Epithelial cell of prostate (primary cell): ENCODE measurements around the gene ITGB3BP.
A peak's percentile ranks its signal among the peaks of the same experiment; 100 is the strongest.
"Not testable (repeated sequence)": the region's sequence is repeated elsewhere in the genome, so short reads cannot be mapped to it uniquely, and the experiment has no call there.

ENCODE experiments used
- DNase-seq: peaks from one replicate; pipeline ENCODE4 v3.0.0-alpha.2; 2011; ENCODE audit warnings: low read depth, low spot score
- H3K27ac ChIP-seq: fragments of 450-650 bp; 2 replicates; pipeline ENCODE4 v1.5.1; 2017; ENCODE audit warnings: mild to moderate bottlenecking

Gene ITGB3BP

DNA sequence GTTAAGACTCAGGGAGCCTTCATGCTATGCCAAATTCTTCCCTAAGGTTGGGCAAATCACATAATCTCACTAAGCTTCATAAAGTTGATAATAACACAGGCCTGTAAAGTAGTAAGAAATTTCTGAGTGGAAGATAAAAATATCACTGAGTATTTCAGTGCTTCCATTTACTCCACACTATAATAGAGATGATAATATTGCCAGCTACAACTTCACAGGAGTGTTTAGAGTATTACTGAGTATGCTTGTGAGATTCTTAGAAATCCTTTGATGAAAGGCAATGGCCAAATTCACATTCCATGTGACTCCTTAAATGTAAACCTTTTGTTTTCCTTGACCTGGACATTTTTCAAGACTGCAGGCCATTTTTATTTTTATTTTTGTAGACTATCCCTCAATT, 10.4 kb downstream of the ITGB3BP start:
- DNase-seq = no peak
- H3K27ac ChIP-seq = no peak overlapping the region

DNA sequence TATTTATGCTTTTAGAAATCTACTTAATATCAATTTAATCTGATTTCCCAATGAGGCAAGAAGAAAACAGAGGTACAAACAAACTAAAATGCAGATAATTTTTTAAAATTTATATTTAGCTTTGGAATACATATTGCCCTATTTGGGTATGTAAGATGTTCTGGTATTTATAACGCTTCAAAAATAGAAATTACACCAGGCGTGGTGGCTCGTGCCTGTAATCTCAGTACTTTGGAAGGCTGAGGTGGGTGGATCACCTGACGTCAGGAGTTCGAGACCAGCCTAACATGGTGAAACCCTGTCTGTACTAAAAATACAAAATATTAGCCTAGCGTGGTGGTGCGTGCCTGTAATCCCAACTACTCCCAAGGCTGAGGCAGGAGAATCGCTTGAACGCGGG, 13.3 kb downstream of the ITGB3BP start:
- no peak for DNase-seq

DNA sequence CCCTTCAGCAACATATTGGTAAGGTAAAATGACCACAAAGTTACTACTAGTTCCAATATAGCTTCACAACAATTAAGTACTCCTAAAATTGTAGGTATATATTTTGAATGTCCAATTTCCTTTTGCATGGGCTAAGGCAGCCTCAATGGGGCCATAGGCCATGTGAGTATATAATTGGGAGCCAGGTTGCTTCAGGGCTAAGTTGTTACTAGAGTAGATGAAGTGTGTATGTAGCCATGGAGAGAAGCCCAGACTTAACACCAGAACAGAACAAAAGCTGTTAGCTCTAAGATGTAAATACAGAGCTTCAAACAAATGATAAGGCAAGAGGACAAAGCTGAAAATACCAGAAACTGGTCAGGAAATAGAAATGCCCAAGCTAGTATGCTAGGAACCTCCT, 16.2 kb downstream of the ITGB3BP start:
- no peak for DNase-seq
- no peak overlapping the region for H3K27ac ChIP-seq

More for the DNA sequence above, 13.3 kb downstream of the ITGB3BP start:
- no peak overlapping the region for H3K27ac ChIP-seq

DNA sequence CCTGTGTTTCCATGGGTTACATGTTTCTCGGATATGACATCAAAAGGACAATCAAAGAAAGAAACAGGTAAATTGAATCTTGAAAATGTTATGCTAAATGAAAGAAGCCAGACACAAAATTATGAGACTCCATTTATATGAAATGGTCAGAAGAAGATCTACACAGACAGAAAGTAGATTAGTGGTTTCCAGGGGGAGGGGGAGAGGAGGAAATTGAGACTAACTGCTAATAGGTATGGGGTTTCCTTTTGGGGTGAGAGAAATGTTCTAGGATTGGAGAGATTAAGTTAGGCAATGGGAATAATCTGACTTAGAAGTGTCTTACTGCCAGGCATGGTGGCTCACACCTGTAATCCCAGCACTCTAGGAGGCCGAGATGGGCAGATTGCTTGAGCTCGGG, 21.8 kb downstream of the ITGB3BP start:
- no peak for DNase-seq
- H3K27ac ChIP-seq = no peak overlapping the region

DNA sequence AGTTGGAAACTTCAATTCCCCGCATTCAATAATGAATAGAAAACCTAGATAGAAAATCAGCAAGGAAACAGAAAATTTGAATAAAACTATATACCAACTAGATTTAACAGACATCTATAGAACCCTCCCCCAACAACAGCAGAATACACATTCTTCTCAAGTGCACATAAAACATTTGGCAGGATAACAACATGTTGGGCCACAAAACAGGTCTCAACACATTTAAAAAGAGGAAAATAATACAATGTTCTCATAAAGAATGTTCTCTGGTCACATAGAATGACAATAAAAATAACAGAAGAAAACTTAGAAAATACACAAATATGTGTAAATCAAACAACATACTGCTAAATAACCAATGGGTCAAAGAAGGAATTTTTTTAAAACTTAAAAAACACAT, 24.9 kb downstream of the ITGB3BP start:
- H3K27ac ChIP-seq = no peak overlapping the region
- DNase-seq = no peak

DNA sequence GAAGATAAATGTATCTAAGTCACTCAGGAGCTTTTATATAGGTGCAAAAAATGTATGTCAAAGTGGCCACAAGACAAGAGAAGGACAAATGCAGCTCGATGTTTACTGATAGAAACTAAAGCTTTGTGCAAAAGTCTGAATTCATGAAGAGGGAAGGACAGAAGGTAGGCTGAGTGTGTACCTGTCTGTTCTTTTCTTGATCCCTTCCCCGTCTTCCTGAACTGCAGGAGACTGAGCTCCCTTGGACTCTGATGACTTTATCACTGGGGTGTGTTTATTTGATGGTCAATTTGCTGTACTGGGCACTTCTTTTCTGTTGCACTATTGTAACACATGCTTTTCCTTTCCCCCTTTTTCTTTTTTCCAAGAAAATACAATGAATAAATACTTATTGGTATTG, 25.4 kb downstream of the ITGB3BP start:
- DNase-seq = no peak
- H3K27ac ChIP-seq = no peak overlapping the region

DNA sequence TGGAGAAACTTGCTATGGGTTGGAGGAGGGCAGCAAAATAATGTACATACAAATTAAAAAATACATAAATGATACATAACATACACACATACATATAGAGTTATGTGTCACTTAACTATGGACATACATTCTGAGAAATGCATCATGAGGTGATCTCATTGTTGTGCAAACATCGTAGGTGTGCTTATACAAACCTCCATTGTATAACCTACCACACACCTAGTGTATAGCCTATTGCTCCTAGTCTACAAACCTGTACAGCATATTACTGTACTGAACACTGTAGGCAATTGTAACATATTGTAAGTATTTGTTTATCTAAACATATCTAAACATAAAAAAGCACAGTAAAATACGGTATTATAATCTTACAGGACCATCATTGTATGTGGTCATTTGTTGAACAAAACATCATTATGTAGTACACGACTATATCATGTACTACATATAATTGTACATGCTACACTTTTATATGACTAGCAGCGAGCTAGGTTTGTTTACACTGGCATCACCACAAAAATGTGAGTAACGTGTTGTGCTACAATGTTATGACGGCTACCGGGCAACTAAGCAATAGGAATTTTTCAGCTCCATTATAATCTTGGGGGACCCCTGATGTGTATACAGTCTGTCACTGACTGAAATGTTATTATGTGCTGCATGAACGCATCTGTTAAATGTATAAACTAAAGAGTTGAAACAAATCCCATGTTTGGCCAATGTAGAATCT, 35.5 kb downstream of the ITGB3BP start:
- H3K27ac ChIP-seq = no peak overlapping the region
- peak; percentile 20 for DNase-seq

DNA sequence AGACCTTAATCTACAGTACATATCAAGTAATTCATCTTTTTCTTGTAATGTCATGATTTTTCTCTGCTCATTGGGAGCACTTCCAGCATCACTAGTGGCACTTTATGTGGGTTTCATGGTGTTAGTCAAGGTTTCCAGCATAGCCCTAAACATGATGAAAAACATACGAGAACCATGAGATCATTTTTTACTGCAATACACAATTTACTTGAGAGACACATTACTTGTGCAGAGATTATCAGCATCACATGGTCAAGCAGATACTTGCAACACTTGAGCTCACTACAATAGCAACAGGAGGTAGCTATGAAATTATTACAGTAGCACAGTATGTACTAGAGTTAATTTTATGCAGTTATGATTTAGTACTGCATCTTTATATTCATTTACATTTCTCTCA, 36.4 kb downstream of the ITGB3BP start:
- no peak for DNase-seq
- no peak overlapping the region for H3K27ac ChIP-seq

DNA sequence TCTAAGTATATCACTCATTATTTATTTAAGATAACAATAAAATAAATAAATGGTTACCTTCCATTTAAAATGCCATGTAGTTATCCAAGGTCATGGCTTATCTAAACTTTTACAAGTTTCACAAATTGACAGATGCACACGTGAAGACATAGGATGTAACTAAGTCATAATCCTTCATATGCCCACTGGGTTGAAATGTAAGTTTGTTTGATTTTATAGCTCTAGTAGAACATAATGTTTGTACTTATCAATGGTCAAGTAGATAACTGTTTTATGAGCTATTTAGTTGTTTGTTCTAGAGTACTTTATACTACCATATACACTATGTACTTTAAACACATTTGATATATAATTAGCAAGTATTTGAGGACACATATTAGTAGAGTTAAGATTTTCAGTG, 43.0 kb downstream of the ITGB3BP start:
- DNase-seq = no peak
- H3K27ac ChIP-seq = no peak overlapping the region

DNA sequence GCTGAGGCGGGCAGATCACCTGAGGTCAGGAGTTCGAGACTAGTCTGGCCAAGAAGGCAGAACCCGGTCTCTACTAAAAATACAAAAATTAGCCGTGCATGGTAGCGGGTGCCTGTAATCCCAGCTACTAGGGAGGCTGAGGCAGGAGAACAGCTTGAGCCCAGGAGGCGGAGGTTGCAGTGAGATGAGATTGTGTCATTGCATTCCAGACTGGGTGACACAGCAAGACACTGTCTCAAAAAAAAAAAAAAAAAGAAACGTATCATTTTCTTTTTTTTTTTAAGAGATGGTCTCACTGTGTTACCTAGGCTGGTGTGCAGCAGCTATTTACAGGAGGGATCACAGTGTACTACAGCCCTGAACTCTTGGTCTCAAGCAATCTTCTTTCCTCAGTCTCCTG, 47.3 kb downstream of the ITGB3BP start:
- no peak overlapping the region for H3K27ac ChIP-seq
- DNase-seq = no peak

DNA sequence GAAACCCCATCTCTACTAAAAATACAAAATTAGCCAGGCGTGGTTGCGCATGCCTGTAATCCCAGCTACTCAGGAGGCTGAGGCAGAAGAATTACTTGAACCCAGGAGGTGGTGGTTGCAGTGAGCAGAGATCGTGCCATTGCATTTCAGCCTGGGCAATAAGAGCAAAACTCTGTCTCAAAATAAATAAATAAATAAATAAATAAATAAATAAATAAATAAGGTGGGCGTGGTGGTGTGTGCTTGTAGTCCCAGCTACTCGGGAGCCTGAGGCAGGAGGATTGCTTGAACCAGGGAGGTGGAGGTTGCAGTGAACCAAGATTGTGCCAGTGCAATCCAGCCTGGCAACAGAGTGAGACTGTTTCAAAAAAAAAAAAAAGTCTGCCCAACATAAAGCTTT, 54.3 kb downstream of the ITGB3BP start:
- H3K27ac ChIP-seq, DNase-seq: not testable (repeated sequence)

DNA sequence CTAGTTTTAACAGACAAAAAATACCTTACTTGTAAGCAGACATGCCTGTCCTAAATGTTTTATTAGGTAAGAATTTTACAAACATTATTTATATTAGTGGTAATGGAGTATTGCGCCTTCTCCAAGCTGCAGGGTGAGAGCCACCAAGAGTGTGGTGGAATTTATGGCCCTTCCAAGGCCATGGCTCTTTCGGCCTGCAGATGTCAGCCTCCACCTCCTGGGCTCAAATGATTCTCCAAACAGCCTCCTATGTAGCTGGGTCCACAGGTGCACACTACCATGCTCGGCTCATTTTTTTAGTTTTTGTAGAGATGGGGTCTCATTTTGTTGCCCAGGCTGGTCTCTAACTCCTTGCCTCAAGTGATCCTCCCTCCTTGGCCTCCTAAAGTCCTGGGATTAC, 56.3 kb downstream of the ITGB3BP start:
- DNase-seq = no peak
- H3K27ac ChIP-seq = no peak overlapping the region

DNA sequence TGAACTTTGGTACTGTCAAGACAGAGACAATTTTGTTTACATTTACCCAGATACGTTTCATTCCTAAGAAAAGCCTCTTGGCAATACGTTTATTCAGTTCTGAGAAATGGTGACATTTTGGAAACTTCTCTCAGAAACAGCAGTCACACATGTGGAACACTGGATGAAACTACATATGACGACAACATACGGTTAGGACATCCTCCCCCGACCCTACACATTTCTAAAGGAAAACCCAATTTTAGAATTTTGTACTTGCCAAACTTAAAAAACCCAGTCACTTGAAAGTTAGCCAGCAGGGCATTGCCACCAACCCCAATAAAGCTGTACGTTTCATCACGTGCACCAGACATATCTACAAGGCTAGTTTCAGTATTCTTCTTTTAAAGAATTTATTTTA, 56.8 kb downstream of the ITGB3BP start:
- H3K27ac ChIP-seq = no peak overlapping the region
- DNase-seq = no peak

DNA sequence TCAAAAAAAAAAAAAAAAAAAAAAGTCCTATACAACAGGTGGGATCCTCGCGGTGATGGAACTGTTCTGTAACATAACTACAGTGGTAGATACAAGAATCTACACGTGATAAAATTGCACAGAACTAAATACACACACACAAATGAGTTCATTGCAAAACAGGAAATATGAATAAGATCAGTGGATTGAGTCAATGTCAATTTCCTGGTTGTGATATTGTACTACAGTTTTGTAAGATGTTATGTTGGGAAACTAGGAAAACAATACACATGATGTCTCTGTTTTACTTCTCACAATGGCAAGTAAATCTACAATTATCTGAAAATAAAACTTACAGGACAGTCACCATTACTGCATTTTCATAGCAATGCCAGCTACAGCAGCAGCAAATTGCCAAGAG, 59.8 kb downstream of the ITGB3BP start:
- H3K27ac ChIP-seq = peak overlapping the region; percentile 45
- peak; percentile 60 for DNase-seq

DNA sequence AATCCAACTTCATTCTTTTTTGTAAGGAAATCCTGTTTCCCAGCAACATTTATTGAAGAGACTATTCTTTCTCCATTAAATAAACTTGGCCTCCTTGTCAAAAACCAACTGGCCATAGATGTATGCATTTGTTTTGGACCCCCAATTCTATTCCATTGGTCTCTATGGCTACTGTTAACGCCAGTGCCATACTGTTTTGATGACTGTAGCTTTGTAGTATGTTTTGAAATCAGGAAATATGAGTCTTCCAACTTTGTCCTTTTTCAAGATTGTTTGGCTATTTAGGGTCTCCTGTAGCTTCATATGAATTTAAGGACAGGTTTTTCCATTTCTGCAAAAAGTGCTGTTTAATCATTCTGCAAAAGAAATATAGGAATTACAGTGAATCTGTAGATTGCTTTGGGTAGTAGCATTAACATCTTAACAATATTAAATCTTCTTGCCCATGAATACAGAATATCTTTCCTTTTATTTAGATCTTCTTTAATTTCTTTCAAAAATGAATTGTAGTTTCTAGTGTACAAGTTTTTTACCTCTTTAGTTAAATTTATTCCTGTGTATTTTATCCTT, 61.3 kb downstream of the ITGB3BP start:
- no peak overlapping the region for H3K27ac ChIP-seq
- DNase-seq = no peak

DNA sequence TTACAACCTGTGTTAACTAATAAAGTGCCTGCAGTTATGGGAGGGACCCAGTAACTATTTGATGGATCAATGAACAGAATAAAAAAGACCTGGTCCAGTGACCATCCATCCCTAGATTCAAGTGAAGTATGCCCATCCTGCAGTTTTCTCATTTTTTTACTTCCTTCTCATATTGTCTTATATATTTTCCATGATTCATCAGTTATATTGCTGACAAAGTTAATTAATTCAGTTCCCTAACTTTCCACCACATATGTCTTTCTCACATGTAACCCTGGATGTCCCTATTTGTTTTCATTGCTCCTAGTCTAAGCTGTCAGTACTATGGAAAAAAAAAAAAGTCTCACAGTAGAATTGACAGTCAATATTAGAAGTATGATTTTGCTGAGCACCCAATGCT, 64.3 kb downstream of the ITGB3BP start:
- no peak for DNase-seq
- no peak overlapping the region for H3K27ac ChIP-seq

DNA sequence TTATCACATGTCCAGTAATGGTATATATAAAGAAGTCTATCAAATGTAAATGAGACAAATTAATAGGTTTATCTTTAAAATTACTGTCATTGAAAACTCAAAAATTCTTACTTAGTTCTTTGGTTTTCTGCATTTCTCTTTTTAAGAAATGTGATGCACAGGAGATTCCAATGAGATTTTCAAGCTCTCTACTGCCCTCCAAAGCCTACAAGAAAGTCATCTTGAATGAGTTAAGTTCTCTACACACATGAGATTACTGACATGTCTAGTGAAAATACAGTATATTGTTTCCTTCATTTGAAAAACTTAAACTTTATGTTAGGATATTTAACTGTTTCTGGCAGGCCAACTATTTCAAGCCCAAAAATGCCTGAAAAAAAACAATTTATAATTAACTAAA, 68.8 kb downstream of the ITGB3BP start:
- no peak for DNase-seq

DNA sequence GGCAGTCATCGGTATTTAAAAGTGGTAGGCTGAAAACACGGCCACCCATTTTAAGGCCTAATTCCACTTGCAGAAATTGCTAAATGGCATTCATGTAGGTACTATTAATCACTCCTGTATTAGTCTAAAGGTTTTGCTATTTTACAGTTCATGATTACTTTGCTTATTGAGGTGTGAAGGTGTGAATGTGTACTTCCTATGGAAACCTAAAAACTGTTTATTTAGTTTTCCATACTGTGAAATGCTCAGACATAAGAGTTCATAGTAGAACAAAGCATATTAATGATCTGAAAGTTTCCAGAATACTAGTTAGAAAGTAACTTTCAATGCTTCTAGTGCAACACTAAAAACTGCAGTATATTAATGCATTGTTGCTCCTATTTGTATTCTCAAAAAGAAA, 69.8 kb downstream of the ITGB3BP start:
- no peak overlapping the region for H3K27ac ChIP-seq
- DNase-seq = no peak

More for the DNA sequence above, 68.8 kb downstream of the ITGB3BP start:
- H3K27ac ChIP-seq = no peak overlapping the region

DNA sequence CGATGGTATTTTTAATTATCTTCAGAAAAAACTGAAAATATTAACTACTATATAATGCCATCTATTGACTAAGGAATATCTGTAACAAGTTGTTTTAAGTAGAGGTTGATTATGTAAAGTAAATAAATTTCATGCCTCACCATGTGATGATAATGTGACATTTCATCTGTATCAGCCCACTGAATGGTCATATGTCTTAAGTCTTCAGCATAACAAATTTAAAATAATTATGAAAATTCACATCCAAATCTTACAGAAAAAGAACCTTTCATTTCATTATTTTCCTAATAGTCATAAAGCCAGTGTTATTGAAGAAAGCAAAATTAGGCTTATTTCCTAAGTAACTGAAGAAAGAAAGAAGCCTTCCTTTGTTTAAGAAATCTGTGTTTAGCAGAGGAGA, 72.6 kb downstream of the ITGB3BP start:
- no peak overlapping the region for H3K27ac ChIP-seq
- no peak for DNase-seq

DNA sequence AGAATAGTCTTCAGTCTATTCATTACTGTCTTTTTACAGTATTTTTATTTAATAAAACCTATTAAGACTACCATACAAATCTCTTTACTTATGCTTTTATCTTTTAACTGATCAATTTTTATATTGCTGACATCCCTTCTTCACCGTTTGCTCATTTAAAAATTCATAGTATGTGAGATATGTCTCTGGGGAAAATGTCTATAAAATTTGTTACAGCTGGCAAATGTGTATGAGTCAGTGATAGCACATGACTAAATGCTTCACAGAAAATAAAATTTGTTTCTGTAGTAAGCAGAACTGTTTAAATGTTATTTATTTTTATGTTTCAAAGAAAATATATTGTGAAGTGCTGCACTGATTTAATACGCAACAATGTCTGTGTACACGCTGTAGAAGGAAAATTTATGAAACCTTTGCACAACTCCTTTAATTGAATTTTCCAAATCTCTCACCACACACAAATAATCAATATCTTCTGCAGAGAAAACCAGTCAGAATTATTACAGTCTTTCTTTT, 74.2 kb downstream of the ITGB3BP start:
- DNase-seq = no peak
- H3K27ac ChIP-seq = no peak overlapping the region

DNA sequence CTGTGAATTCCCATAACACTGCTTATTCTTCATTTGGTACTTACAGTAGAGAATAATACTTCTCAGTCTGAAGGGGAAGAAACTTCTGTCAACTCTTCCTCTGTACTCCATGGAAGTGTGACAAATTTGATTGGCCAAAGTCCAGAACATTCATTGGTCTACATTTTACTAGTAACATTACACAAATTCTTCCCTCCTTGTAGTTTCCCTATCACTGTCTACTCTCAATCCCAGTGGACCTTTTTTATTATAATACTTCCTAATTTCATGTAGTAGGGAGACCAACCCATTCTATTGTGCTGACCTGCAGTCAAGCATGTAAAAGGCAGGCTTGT, 80.9 kb downstream of the ITGB3BP start:
- no peak overlapping the region for H3K27ac ChIP-seq
- no peak for DNase-seq

DNA sequence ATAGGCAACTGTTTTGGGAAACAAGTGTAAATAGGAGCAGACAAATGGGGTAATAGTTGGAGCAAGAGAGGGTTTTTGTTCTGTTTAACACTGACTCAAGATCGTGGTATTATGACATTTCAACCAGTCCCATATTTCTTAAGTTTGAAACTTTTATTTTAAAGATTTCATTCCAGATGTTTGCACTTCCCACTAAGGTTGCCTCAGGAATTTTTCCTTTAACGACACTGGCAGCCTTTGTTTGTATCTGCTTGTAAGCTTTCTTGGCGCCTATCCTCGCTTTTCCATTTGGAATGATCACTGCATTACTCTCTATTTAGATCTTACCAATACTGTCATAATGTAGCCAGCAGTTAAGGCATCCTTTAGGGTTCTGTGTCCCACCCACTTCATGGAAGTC, 87.9 kb downstream of the ITGB3BP start:
- DNase-seq = no peak
- no peak overlapping the region for H3K27ac ChIP-seq
